OCI-LY7 (cell line): Measurements from ENCODE around the gene CXorf38. TPM values are rescaled to one million over a fixed set of nuclear protein-coding genes. Genes with fewer than 3 reads are reported as not detected.

Experiments used
- BruUV-seq: library from RNA; stranded (reverse); fragments of 400-500 nt; replicated peaks from 2 replicates; lab custom pipeline; 2021; lab: Mats Ljungman, UMichigan
- CTCF ChIA-PET: fragments of 300-600 bp; sonication (Branson Sonifier 250); formaldehyde crosslinking; loops from one replicate; lab custom pipeline; 2022; ENCODE audit warnings: antibody characterized with exemption; ENCODE audit not compliant: unreplicated experiment; lab: Charles Lee
- POLR2A ChIA-PET: fragments of 300-600 bp; sonication (Branson Sonifier 250); formaldehyde crosslinking; loops from one replicate; lab custom pipeline; 2022; ENCODE audit warnings: antibody characterized with exemption; lab: Charles Lee
- DNase-seq: peaks from one replicate; pipeline ENCODE4 v3.0.0-alpha.2; 2015; ENCODE audit warnings: low spot score
- H2AFZ ChIP-seq: fragments of 200-600 bp; sonication (generic), shearing (Covaris generic); 2 replicates; pipeline ENCODE4 v1.6.1; 2014; ENCODE audit warnings: mild to moderate bottlenecking, antibody characterized with exemption, low read length, moderate library complexity
- H3K27ac ChIP-seq: fragments of 200-600 bp; sonication (generic); 2 replicates; pipeline ENCODE4 v1.5.1; 2014; ENCODE audit warnings: mixed run types, low read depth, mild to moderate bottlenecking, moderate library complexity, low read length, inconsistent platforms; ENCODE audit not compliant: poor library complexity, severe bottlenecking
- H3K36me3 ChIP-seq: fragments of 200-600 bp; sonication (generic); 2 replicates; pipeline ENCODE4 v1.6.1; 2014; ENCODE audit warnings: mild to moderate bottlenecking, antibody characterized with exemption, low read length, moderate library complexity, mixed read lengths; ENCODE audit not compliant: insufficient read depth
- H3K4me1 ChIP-seq: fragments of 200-600 bp; sonication (generic); 2 replicates; pipeline ENCODE4 v1.5.1; 2014; ENCODE audit warnings: mild to moderate bottlenecking, low read length; ENCODE audit not compliant: insufficient read depth, poor library complexity, severe bottlenecking
- H3K4me2 ChIP-seq: fragments of 200-600 bp; sonication (generic); 2 replicates; pipeline ENCODE4 v1.6.1; 2014; ENCODE audit warnings: mild to moderate bottlenecking, low read length
- H3K4me3 ChIP-seq: fragments of 200-600 bp; sonication (generic); 2 replicates; pipeline ENCODE4 v1.5.1; 2014; ENCODE audit warnings: mild to moderate bottlenecking, low read depth, low read length; ENCODE audit not compliant: poor library complexity, severe bottlenecking
- H3K79me2 ChIP-seq: fragments of 200-600 bp; sonication (generic); 2 replicates; pipeline ENCODE4 v1.6.1; 2016; ENCODE audit warnings: low read depth, mild to moderate bottlenecking, low read length, moderate library complexity, mixed read lengths; ENCODE audit not compliant: insufficient read depth
- H3K9me2 ChIP-seq: fragments of 200-600 bp; sonication (generic); 2 replicates; pipeline ENCODE4 v1.6.1; 2016; ENCODE audit warnings: mild to moderate bottlenecking, low read length, mixed read lengths; ENCODE audit not compliant: insufficient read depth
- H3K9me3 ChIP-seq: fragments of 200-600 bp; sonication (generic); 2 replicates; pipeline ENCODE4 v1.6.1; 2014; ENCODE audit warnings: mild to moderate bottlenecking, mixed run types, low read length, mixed read lengths
- H4K20me1 ChIP-seq: fragments of 200-600 bp; sonication (generic); 2 replicates; pipeline ENCODE4 v1.6.1; 2014; ENCODE audit warnings: mild to moderate bottlenecking, antibody characterized with exemption, low read length, moderate library complexity, mixed read lengths; ENCODE audit not compliant: insufficient read depth
- CTCF ChIP-seq: fragments of 200-600 bp; sonication (generic); conservative IDR thresholded peaks from 2 replicates; pipeline ENCODE4 v1.5.1; 2014; ENCODE audit warnings: mild to moderate bottlenecking, antibody characterized with exemption, low read length, moderate library complexity, mixed read lengths
- EZH2phosphoT487 ChIP-seq: fragments of 200-600 bp; sonication (generic); IDR thresholded peaks from 2 replicates; pipeline ENCODE4 v1.6.1; 2018; ENCODE audit warnings: low read depth, borderline replicate concordance, mild to moderate bottlenecking, mixed run types, antibody characterized with exemption, low read length, moderate library complexity, mixed read lengths
- intact Hi-C: fragments of 100-400 bp; cut with micrococcal nuclease; formaldehyde crosslinking; loops from one replicate; pipeline ENCODE4 v1.10.0; 2022; ENCODE audit not compliant: unreplicated experiment
- total RNA-seq, 2 experiments: library from RNA; depleted of rRNA in 1 of 2; stranded (reverse); fragments of >200 nt in 1 of 2; shearing (Covaris generic) in 1 of 2; gene quantifications; 2 replicates each; pipeline ENCODE4 v1.2.3, GENCODE V29; 2014 to 2022

Gene CXorf38
- total RNA-seq, 2 experiments from 2014 or later: 12.9 to 15.9 TPM

GRCh38 chrX:40644821-40645358, 2.5 kb downstream of the CXorf38 start:
- peaks cover 50% of the 10 kb centered on the region for H3K79me2 ChIP-seq
- no peak for TF ChIP-seq EZH2phosphoT487
- peak; percentile 54 for DNase-seq
- CTCF ChIA-PET: no interaction called here
- peak overlapping the region; percentile 49; the same call in 1 of the 2 replicates for H2AFZ ChIP-seq
- BruUV-seq: no TSS peak
- H3K36me3 ChIP-seq: peaks cover 25% of the 10 kb centered on the region
- H3K27ac ChIP-seq: peak overlapping the region; percentile 67
- no peaks in the 10 kb centered on the region for H4K20me1 ChIP-seq
- peaks cover 20% of the 10 kb centered on the region for H3K4me1 ChIP-seq
- H3K4me3 ChIP-seq: peak overlapping the region; percentile 75
- POLR2A ChIA-PET: no interaction called here
- no peaks in the 10 kb centered on the region for H3K9me2 ChIP-seq
- H3K4me2 ChIP-seq: peak overlapping the region; percentile 99
- intact Hi-C loops: loop anchor here (2.0 to 10.0 kb wide), 4 partner anchors 70 to 1840 kb away; partner anchors contain the start of genes MID1IP1 and USP9X
- H3K9me3 ChIP-seq: no peaks in the 10 kb centered on the region

GRCh38 chrX:40644176-40644575, 3.2 kb downstream of the CXorf38 start:
- no peak for TF ChIP-seq EZH2phosphoT487
- TF ChIP-seq CTCF: no peak
- ChIA-PET POLR2A (interaction anchor here (0.9 kb wide), 1 partner anchor 92 kb away, joined by 3 read pairs; no protein-coding TSS in a partner anchor), CTCF (no interaction called here)
- no peaks in the 10 kb centered on the region for H3K9me2 ChIP-seq
- H3K79me2 ChIP-seq: peaks cover 50% of the 10 kb centered on the region
- peaks cover 20% of the 10 kb centered on the region for H3K4me1 ChIP-seq
- H3K36me3 ChIP-seq: peaks cover 30% of the 10 kb centered on the region
- DNase-seq: peak; percentile 11
- intact Hi-C loops: loop anchor here (2.0 to 10.0 kb wide), 3 partner anchors 69 to 1839 kb away; partner anchors contain the start of genes MID1IP1 and USP9X
- BruUV-seq: no TSS peak
- H4K20me1 ChIP-seq: no peaks in the 10 kb centered on the region
- peak overlapping the region; percentile 99 for H3K4me2 ChIP-seq
- 0 out of 2 replicates have a peak overlapping the region, but pooled peaks have one; percentile 49 for H2AFZ ChIP-seq
- peak overlapping the region; percentile 75 for H3K4me3 ChIP-seq
- peak overlapping the region; percentile 67 for H3K27ac ChIP-seq
- H3K9me3 ChIP-seq: no peaks in the 10 kb centered on the region

- BruUV-seq: no TSS peak
- CTCF ChIA-PET: no interaction called here
These were observed 9.7 kb downstream of the CXorf38 start for GRCh38 chrX:40637687-40638086.

More at GRCh38 chrX:40637687-40638086, 9.7 kb downstream of the CXorf38 start:
- TF ChIP-seq EZH2phosphoT487 (no peak), CTCF (no peak)
- no peak overlapping the region for H3K4me2 ChIP-seq
- peaks cover 83% of the 10 kb centered on the region for H3K36me3 ChIP-seq
- H3K79me2 ChIP-seq: peaks cover 10% of the 10 kb centered on the region; the same call in 1 of the 2 replicates
- no peaks in the 10 kb centered on the region for H4K20me1 ChIP-seq
- no peaks in the 10 kb centered on the region for H3K9me3 ChIP-seq
- no peak for DNase-seq
- no peak overlapping the region for H2AFZ ChIP-seq
- no peaks in the 10 kb centered on the region for H3K9me2 ChIP-seq
- POLR2A ChIA-PET: no interaction called here
- H3K4me3 ChIP-seq: no peak overlapping the region
- H3K4me1 ChIP-seq: peaks cover 2% of the 10 kb centered on the region
- intact Hi-C loops: no loop called here
- H3K27ac ChIP-seq: no peak overlapping the region
